ENCODE measurements around the gene CTNNA3.

CTNNA3 gene

GRCh38 chr10:66187053-66187733, 1508.8 kb downstream of the CTNNA3 start:
- DNase-seq (ENCODE audit: low spot score): no peak
- in situ Hi-C loops (cut with MboI; ENCODE audit: low sequenced_read_pairs, unreplicated experiment): no loop called here
- no peak for TF ChIP-seq CTCF (IDR thresholded peaks at IDR 0.05; ENCODE audit: borderline replicate concordance, control extremely low read depth, extremely low read depth, insufficient read depth, missing control alignments)

- in situ Hi-C loops (cut with MboI; ENCODE audit: low sequenced_read_pairs, unreplicated experiment): no loop called here
- no peak for TF ChIP-seq CTCF (IDR thresholded peaks at IDR 0.05; ENCODE audit: borderline replicate concordance, control extremely low read depth, extremely low read depth, insufficient read depth, missing control alignments)
- DNase-seq (ENCODE audit: low spot score): no peak
Observed at GRCh38 chr10:66183028-66183427, 1513.0 kb downstream of the CTNNA3 start.

- peak; percentile 54 for DNase-seq (ENCODE audit: low spot score)
- TF ChIP-seq CTCF (IDR thresholded peaks at IDR 0.05; ENCODE audit: borderline replicate concordance, control extremely low read depth, extremely low read depth, insufficient read depth, missing control alignments): peak; percentile 36
- in situ Hi-C loops (cut with MboI; ENCODE audit: low sequenced_read_pairs, unreplicated experiment): no loop called here
Observed at GRCh38 chr10:66180581-66181318, 1515.2 kb downstream of the CTNNA3 start.

- no peak for TF ChIP-seq CTCF (IDR thresholded peaks at IDR 0.05; ENCODE audit: borderline replicate concordance, control extremely low read depth, extremely low read depth, insufficient read depth, missing control alignments)
- in situ Hi-C loops (cut with MboI; ENCODE audit: low sequenced_read_pairs, unreplicated experiment): no loop called here
- DNase-seq (ENCODE audit: low spot score): no peak
Observed at GRCh38 chr10:66180021-66180420, 1516.0 kb downstream of the CTNNA3 start.

- no peak for TF ChIP-seq CTCF (IDR thresholded peaks at IDR 0.05; ENCODE audit: borderline replicate concordance, control extremely low read depth, extremely low read depth, insufficient read depth, missing control alignments)
- no peak for DNase-seq (ENCODE audit: low spot score)
- in situ Hi-C loops (cut with MboI; ENCODE audit: low sequenced_read_pairs, unreplicated experiment): no loop called here
Observed at GRCh38 chr10:66176772-66177171, 1519.2 kb downstream of the CTNNA3 start.

GRCh38 chr10:66167816-66168215, 1528.2 kb downstream of the CTNNA3 start:
- in situ Hi-C loops (cut with MboI; ENCODE audit: low sequenced_read_pairs, unreplicated experiment): no loop called here
- no peak for TF ChIP-seq CTCF (IDR thresholded peaks at IDR 0.05; ENCODE audit: borderline replicate concordance, control extremely low read depth, extremely low read depth, insufficient read depth, missing control alignments)
- no peak for DNase-seq (ENCODE audit: low spot score)

Measured in GM13976 (cell line).